WTC11 (cell line): ENCODE measurements around the gene TFDP1. TPM values are rescaled to one million over a fixed set of nuclear protein-coding genes. Genes with fewer than 3 reads are reported as not detected.

Source experiments
- ATAC-seq: fragments of 200-7000 bp; cut with Tn5 transposase; 2 replicates; pipeline ENCODE4 v1.10.0; 2021; ENCODE audit warnings: mild to moderate bottlenecking, moderate library complexity
- CTCF ChIA-PET: fragments of 300-600 bp; sonication (Branson Sonifier 250); formaldehyde crosslinking; loops from one replicate; lab custom pipeline; 2021; ENCODE audit warnings: antibody characterized with exemption; lab: Charles Lee
- POLR2A ChIA-PET: fragments of 350-600 bp; sonication (Branson Sonifier 250); formaldehyde crosslinking; loops from one replicate; lab custom pipeline; 2021; ENCODE audit warnings: antibody characterized with exemption; lab: Charles Lee
- DNase-seq: peaks from one replicate; pipeline ENCODE4 v3.0.0; 2021; ENCODE audit warnings: low spot score
- H3K27ac Mint-ChIP-seq: 2 replicates; pipeline ENCODE4 v1.8.0; 2021; ENCODE audit warnings: mixed read lengths
- H3K27me3 Mint-ChIP-seq: 2 replicates; pipeline ENCODE4 v1.8.0; 2021; ENCODE audit warnings: low read depth, mild to moderate bottlenecking, moderate library complexity, mixed read lengths
- H3K36me3 Mint-ChIP-seq: 2 replicates; pipeline ENCODE4 v1.8.0; 2021; ENCODE audit warnings: mixed read lengths
- H3K4me1 Mint-ChIP-seq: 2 replicates; pipeline ENCODE4 v1.8.0; 2022; ENCODE audit warnings: mixed read lengths
- H3K4me3 Mint-ChIP-seq: 2 replicates; pipeline ENCODE4 v1.8.0; 2021; ENCODE audit warnings: mild to moderate bottlenecking, moderate library complexity, mixed read lengths
- H3K9me3 Mint-ChIP-seq: 2 replicates; pipeline ENCODE4 v1.8.0; 2021; ENCODE audit warnings: mixed read lengths
- CBFB ChIP-seq: sonication (generic); formaldehyde crosslinking; IDR thresholded peaks from 2 replicates; pipeline ENCODE4 v1.8.1; 2022; ENCODE audit warnings: mild to moderate bottlenecking, low read depth, missing genetic modification reagents
- CREB1 ChIP-seq: sonication (generic); formaldehyde crosslinking; IDR thresholded peaks from 2 replicates; pipeline ENCODE4 v1.8.0; 2023; ENCODE audit warnings: mild to moderate bottlenecking, missing genetic modification reagents
- CTCF ChIP-seq: fragments of 200-600 bp; IDR thresholded peaks from 2 replicates; pipeline ENCODE4 v1.8.0; 2022; ENCODE audit warnings: antibody characterized with exemption
- FOXK1 ChIP-seq: sonication (generic); formaldehyde crosslinking; IDR thresholded peaks from 2 replicates; pipeline ENCODE4 v1.8.0; 2022; ENCODE audit warnings: mild to moderate bottlenecking, moderate library complexity, missing genetic modification reagents
- FOXP4 ChIP-seq: sonication (generic); formaldehyde crosslinking; IDR thresholded peaks from 2 replicates; pipeline ENCODE4 v1.8.0; 2022; ENCODE audit warnings: mild to moderate bottlenecking, missing genetic modification reagents
- HMGA2 ChIP-seq: fragments of 250-450 bp; sonication (Bioruptor Pico); IDR thresholded peaks from 2 replicates; pipeline ENCODE4 v1.4.0; 2021; ENCODE audit warnings: mild to moderate bottlenecking, moderate library complexity
- PREB ChIP-seq: sonication (generic); formaldehyde crosslinking; IDR thresholded peaks from 2 replicates; pipeline ENCODE4 v1.8.1; 2022; ENCODE audit warnings: mild to moderate bottlenecking, missing genetic modification reagents, moderate library complexity, borderline replicate concordance
- ZNF423 ChIP-seq: fragments of 250-450 bp; sonication (Bioruptor Pico); IDR thresholded peaks from 2 replicates; pipeline ENCODE4 v2.1.2; 2022; ENCODE audit warnings: mild to moderate bottlenecking, moderate library complexity
- ZNF425 ChIP-seq: fragments of 250-450 bp; sonication (Bioruptor Pico); conservative IDR thresholded peaks from 2 replicates; pipeline ENCODE4 v1.9.0; 2021; ENCODE audit warnings: mild to moderate bottlenecking
- total RNA-seq: library from RNA; stranded (reverse); gene quantifications from 3 replicates; pipeline ENCODE4 v1.2.3, GENCODE V29; 2021
- TF ChIP-seq, protein P1 (sequence below): fragments of 250-450 bp; sonication (Bioruptor Pico); IDR thresholded peaks from 2 replicates; pipeline ENCODE4 v1.8.0; 2021; ENCODE audit warnings: mild to moderate bottlenecking
- TF ChIP-seq, protein P2 (sequence below): sonication (generic); formaldehyde crosslinking; IDR thresholded peaks from 2 replicates; pipeline ENCODE4 v1.8.1; 2023; ENCODE audit warnings: mild to moderate bottlenecking, missing genetic modification reagents

Gene TFDP1
- total RNA-seq, 1 experiment from 2014 or later: 61.2 TPM

GRCh38 chr13:113652404-113653263 is 68.1 kb downstream of the TFDP1 start:
- ATAC-seq (no peak), DNase-seq (peak; percentile 6)
- no peak overlapping the region for H3K27ac Mint-ChIP-seq
- ChIA-PET POLR2A (no interaction called here), CTCF (interaction anchor here (0.6 to 0.9 kb wide), 2 partner anchors 31 to 150 kb away, joined by 3 to 4 read pairs; no protein-coding TSS in a partner anchor)
- no peaks in the 10 kb centered on the region for H3K9me3 Mint-ChIP-seq
- no peaks in the 10 kb centered on the region; the same call in 1 of the 2 replicates for H3K4me1 Mint-ChIP-seq
- no peaks in the 10 kb centered on the region for H3K27me3 Mint-ChIP-seq
- no peaks in the 10 kb centered on the region for H3K36me3 Mint-ChIP-seq
- no peak overlapping the region for H3K4me3 Mint-ChIP-seq
- TF ChIP-seq, protein P1, sequence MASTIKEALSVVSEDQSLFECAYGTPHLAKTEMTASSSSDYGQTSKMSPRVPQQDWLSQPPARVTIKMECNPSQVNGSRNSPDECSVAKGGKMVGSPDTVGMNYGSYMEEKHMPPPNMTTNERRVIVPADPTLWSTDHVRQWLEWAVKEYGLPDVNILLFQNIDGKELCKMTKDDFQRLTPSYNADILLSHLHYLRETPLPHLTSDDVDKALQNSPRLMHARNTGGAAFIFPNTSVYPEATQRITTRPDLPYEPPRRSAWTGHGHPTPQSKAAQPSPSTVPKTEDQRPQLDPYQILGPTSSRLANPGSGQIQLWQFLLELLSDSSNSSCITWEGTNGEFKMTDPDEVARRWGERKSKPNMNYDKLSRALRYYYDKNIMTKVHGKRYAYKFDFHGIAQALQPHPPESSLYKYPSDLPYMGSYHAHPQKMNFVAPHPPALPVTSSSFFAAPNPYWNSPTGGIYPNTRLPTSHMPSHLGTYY (CRISPR knock-in tag): no peak
- TF ChIP-seq CBFB: no peak
- TF ChIP-seq ZNF425 (CRISPR knock-in tag): no peak

- POLR2A ChIA-PET: no interaction called here
- TF ChIP-seq FOXP4 (CRISPR knock-in tag) (no peak), ZNF423 (peak; percentile 45; the same call in 1 of the 2 replicates), HMGA2 (no peak), CREB1 (CRISPR knock-in tag) (no peak)
- H3K27me3 Mint-ChIP-seq: no peaks in the 10 kb centered on the region
- H3K4me3 Mint-ChIP-seq: no peak overlapping the region
- DNase-seq (peak; percentile 7), ATAC-seq (no peak)
- H3K36me3 Mint-ChIP-seq: no peaks in the 10 kb centered on the region
- no peaks in the 10 kb centered on the region; the same call in 1 of the 2 replicates for H3K4me1 Mint-ChIP-seq
- no peaks in the 10 kb centered on the region for H3K9me3 Mint-ChIP-seq
- peak overlapping the region; percentile 80; the same call in 1 of the 2 replicates for H3K27ac Mint-ChIP-seq
- CTCF ChIA-PET: no interaction called here
Observed at GRCh38 chr13:113653264-113654174, 69.0 kb downstream of the TFDP1 start.

DNA sequence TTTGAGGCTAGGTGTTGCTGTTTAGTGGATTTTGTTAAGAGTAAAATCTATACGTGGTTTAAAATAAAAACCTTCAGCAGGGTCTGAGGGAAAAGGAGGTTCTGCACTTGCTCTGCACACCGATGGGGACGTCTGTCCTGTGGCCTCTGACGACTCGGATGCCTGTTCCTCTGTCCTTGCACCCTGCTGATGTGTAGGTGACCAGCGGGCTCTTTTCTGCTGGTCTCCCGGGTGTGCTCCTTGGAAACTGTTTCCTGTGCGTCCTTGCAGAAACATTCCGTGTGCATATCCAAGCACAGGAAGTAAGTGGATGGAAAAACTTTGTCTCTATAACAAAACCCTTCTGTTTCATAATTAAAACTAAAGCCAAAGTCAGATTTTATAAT is 69.6 kb downstream of the TFDP1 start:
- H3K36me3 Mint-ChIP-seq: no peaks in the 10 kb centered on the region
- no peak overlapping the region for H3K4me3 Mint-ChIP-seq
- ChIA-PET POLR2A (no interaction called here), CTCF (no interaction called here)
- H3K27ac Mint-ChIP-seq: peak overlapping the region; percentile 7; the same call in 1 of the 2 replicates
- no peak for TF ChIP-seq FOXK1 (CRISPR knock-in tag)
- H3K27me3 Mint-ChIP-seq: no peaks in the 10 kb centered on the region
- no peaks in the 10 kb centered on the region for H3K9me3 Mint-ChIP-seq
- no peaks in the 10 kb centered on the region; the same call in 1 of the 2 replicates for H3K4me1 Mint-ChIP-seq
- ATAC-seq: no peak
- DNase-seq: peak; percentile 5

- ChIA-PET CTCF (interaction anchor here (1.0 to 1.2 kb wide), 2 partner anchors 33 to 148 kb away, joined by 3 read pairs; no protein-coding TSS in a partner anchor), POLR2A (no interaction called here)
- no peaks in the 10 kb centered on the region for H3K27me3 Mint-ChIP-seq
- H3K9me3 Mint-ChIP-seq: no peaks in the 10 kb centered on the region
- H3K36me3 Mint-ChIP-seq: no peaks in the 10 kb centered on the region
- H3K4me1 Mint-ChIP-seq: no peaks in the 10 kb centered on the region
- DNase-seq: peak; percentile 6
- no peak overlapping the region for H3K27ac Mint-ChIP-seq
- H3K4me3 Mint-ChIP-seq: no peak overlapping the region
- no peak for ATAC-seq
- TF ChIP-seq PREB (no peak), CTCF (no peak)
- TF ChIP-seq, protein P2, sequence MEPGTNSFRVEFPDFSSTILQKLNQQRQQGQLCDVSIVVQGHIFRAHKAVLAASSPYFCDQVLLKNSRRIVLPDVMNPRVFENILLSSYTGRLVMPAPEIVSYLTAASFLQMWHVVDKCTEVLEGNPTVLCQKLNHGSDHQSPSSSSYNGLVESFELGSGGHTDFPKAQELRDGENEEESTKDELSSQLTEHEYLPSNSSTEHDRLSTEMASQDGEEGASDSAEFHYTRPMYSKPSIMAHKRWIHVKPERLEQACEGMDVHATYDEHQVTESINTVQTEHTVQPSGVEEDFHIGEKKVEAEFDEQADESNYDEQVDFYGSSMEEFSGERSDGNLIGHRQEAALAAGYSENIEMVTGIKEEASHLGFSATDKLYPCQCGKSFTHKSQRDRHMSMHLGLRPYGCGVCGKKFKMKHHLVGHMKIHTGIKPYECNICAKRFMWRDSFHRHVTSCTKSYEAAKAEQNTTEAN: no peak
Observed at GRCh38 chr13:113654591-113655345, 70.2 kb downstream of the TFDP1 start.
